Choroid plexus epithelial cell (primary cell): Measurements from ENCODE around the gene GDF7.

Experiments used
- DNase-seq: peaks from one replicate; pipeline ENCODE4 v3.0.0-alpha.2; 2010; ENCODE audit warnings: low read depth
- H3K4me3 ChIP-seq: 2 replicates; pipeline ENCODE4 v1.5.1; 2011; ENCODE audit warnings: low read depth, mild to moderate bottlenecking, control low read depth, low read length, moderate library complexity
- CTCF ChIP-seq: conservative IDR thresholded peaks from 2 replicates; pipeline ENCODE4 v1.5.1; 2011; ENCODE audit warnings: low read depth, mild to moderate bottlenecking, control low read depth, inconsistent platforms, low read length, moderate library complexity

GDF7 gene

DNA sequence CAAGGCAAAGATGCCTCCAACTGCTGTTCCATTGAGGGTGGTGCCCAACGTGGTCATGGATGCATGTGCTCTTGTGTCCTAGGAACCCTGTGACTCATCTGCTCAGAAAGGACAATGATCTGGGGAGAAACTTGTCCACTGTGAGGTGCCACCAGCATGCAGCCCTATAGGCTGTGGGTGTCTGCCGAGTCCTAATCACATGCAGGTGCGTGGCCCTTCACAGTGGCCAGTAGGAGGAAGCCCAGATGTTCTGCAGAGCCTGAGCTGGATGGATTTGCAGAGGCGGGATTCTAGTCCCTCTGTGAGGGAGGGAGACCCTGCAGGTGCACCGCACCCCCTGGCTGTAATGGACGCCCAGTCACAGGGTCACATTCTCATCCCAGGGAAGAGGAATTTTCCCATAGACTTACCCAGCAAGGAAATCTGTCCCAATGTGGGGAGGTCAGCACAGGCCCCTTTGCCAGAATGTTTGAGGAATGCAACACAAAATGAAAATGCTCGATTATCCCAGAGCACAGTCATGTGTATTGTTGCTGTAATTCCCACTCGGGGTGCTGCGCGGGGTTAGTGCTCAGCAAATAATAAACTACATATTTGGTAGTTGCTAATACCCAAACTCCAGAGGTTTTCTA lies 13.9 kb downstream of the GDF7 start:
- TF ChIP-seq CTCF, result no peak
- DNase-seq, result no peak
- no peak overlapping the region for H3K4me3 ChIP-seq

GRCh38 chr2:20682167-20682920 lies 15.4 kb downstream of the GDF7 start:
- DNase-seq, result peak; percentile 55
- no peak overlapping the region for H3K4me3 ChIP-seq
- TF ChIP-seq CTCF, result peak; percentile 94

DNA sequence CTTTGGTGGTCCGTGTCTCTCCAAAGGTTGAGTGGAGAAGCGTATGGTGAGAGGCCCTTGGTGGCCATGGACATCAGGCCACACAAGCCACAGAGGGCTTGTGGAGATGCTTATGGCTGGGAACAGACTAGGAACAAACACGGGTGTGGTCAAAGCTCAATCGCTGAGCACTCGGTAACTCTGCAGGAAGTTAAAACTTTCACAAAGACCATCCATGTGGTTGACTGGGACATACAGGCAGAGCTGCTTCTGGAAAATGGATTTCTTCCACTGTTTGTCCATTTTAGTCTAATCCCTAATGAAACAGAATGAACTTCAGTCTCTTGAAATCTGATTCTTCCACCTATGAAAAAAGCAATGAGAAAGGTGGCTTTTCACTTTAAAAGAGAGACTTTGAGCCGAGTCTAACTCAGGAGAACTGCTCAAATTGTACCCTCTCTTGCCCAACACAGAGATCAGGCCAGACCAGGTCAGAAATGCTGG lies 17.7 kb downstream of the GDF7 start:
- TF ChIP-seq CTCF, result no peak
- no peak for DNase-seq
- H3K4me3 ChIP-seq, result no peak overlapping the region

DNA sequence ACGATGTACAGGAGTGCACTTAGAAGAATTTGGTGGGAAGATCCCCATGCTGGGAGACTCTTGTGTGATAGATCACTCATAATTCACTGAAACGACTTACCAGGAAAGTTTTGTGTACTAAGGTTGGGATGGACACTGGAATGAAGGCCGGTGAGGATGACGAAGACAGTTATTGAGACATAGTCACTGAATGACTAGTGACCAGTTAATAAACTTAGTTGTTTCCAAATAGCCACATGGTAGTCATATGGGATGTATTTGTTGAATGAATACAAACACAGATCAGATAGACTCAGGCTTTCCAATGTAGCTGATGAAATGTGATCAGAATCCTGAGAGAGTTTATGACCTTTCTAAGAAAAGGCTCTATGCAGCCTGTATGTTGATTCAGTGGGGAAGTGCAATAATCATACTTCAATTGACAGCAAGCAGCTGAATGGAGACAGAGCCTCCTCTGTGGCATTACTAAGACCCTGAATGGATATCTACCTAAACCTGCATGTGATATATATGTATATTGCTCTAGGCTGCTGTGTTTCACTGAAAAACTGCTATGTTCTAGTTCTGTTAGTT lies 20.4 kb downstream of the GDF7 start:
- no peak for TF ChIP-seq CTCF
- no peak for DNase-seq

GRCh38 chr2:20689428-20690264 lies 22.7 kb downstream of the GDF7 start:
- no peak for TF ChIP-seq CTCF
- no peak overlapping the region for H3K4me3 ChIP-seq
- no peak for DNase-seq

More for the DNA sequence above, 20.4 kb downstream of the GDF7 start:
- H3K4me3 ChIP-seq, result no peak overlapping the region

DNA sequence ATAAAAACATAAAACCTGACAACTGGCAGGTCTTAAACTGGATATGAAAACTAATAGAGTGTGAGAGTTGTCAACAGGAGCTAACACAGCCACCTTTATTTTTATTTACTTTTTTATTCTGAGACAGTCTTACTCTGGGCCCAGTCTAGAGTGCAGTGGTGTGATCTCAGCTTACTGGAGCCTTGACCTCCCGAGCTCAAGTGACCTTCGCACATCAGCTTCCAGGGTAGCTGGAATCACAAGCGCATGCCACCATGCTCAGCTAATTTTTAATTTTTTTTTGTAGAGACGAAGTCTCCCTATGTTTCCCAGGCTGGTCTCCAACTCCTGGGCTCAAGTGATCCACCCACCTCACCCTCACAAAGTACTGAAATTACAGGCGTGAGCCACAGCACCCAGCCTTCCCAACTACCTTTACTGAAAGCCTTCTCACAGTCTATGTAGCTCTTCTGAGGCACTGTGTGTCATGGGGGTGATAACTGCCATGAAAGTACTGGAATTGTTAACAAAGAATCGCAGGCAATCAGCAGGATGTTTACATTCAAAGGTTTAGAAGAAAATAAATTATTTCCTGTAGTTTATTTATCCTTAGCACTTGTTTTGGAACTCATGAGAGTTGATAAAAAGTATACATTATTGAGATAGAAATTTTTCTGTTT lies 24.3 kb downstream of the GDF7 start:
- TF ChIP-seq CTCF, result no peak
- no peak overlapping the region for H3K4me3 ChIP-seq
- DNase-seq, result no peak
